Measurements from ENCODE around the gene RAB20. TPM values are rescaled to one million over a fixed set of nuclear protein-coding genes. Genes with fewer than 3 reads are reported as not detected.

The RAB20 gene
- total and polyA plus RNA-seq, 10 donors, result 19.1 to 96.4 (median 52.8) TPM

DNA sequence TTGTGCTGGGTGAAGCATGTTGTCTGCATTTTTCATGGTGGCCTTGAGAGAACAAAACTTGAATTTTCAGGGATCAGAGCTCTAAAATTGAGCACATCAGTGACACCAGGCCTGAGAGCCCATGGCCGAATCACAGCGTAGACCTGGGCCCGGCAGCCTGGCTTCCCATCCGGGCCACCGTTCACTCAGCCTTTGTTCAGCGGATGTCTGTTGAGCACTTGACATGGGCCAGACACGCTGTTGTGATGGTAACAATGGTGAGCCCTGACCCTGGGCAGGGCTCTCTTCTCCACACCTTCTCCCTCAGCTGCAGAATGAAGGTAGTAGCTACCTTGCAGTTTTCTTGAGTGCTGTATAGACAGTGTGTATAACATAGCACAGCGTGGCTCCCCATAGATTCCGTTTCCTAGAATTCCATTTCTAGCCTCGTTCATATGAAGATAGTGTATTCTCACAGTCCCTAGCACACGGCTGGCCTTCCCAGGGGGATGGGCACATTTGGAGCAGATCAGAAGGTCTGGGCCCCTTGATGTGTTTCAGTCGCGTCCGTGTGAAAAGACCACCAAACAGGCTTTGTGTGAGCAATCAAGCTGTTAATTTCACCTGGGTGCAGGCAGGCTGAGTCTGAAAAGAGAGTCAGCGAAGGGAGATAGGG, 75.3 kb downstream of the RAB20 start:
- no peak for DNase-seq
- Histone ChIP-seq H3K27me3 (replicated peaks in 1 of 7) (no peaks in the 10 kb centered on the region), H3K4me3 (no peak overlapping the region), H3K27ac (no peak overlapping the region), H3K9me3 (no peaks in the 10 kb centered on the region), H3K4me1 (no peaks in the 10 kb centered on the region), H3K36me3 (peaks cover 0 to 93% (median 26%) of the 10 kb centered on the region in 6 donors)
- TF ChIP-seq, protein P1, sequence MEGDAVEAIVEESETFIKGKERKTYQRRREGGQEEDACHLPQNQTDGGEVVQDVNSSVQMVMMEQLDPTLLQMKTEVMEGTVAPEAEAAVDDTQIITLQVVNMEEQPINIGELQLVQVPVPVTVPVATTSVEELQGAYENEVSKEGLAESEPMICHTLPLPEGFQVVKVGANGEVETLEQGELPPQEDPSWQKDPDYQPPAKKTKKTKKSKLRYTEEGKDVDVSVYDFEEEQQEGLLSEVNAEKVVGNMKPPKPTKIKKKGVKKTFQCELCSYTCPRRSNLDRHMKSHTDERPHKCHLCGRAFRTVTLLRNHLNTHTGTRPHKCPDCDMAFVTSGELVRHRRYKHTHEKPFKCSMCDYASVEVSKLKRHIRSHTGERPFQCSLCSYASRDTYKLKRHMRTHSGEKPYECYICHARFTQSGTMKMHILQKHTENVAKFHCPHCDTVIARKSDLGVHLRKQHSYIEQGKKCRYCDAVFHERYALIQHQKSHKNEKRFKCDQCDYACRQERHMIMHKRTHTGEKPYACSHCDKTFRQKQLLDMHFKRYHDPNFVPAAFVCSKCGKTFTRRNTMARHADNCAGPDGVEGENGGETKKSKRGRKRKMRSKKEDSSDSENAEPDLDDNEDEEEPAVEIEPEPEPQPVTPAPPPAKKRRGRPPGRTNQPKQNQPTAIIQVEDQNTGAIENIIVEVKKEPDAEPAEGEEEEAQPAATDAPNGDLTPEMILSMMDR (IDR thresholded peaks at IDR 0.05 in 8 of 11, conservative IDR thresholded peaks at IDR 0.05 in 3 of 11), result no peak
- TF ChIP-seq POLR2AphosphoS5 (IDR thresholded peaks at IDR 0.05) (no peak), POLR2A (IDR thresholded peaks at IDR 0.05) (no peak)
- intact Hi-C loops (cut with DNase I; ENCODE audit: low total_unique reads), result no loop called here
- WGBS, 5 donors, result 84 to 92% (median 92%) methylated on average over 15 of the region's 15 CpGs

DNA sequence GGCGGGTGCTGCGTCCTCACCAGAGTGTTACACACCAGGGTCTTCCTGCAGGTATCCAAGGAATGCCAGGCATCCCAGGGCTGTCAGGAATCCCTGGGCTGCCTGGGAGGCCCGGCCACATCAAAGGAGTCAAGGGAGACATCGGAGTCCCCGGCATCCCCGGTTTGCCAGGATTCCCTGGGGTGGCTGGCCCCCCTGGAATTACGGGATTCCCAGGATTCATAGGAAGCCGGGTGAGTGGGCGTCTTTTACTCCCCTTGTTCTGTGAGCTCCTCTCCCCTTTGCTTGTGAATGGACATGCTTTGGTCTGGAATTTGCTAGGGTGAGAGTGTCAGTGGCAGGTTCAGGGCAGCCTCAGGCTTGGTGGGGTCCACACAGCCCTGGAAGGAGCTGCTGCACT, 75.9 kb downstream of the RAB20 start:
- Histone ChIP-seq H3K27me3 (replicated peaks in 1 of 7) (no peaks in the 10 kb centered on the region), H3K4me1 (no peaks in the 10 kb centered on the region), H3K27ac (no peak overlapping the region), H3K36me3 (peaks cover 0 to 89% (median 23%) of the 10 kb centered on the region in 6 donors), H3K4me3 (no peak overlapping the region), H3K9me3 (no peaks in the 10 kb centered on the region)
- WGBS, 5 donors, result 69 to 82% (median 78%) methylated on average over 9 of the region's 9 CpGs
- TF ChIP-seq POLR2AphosphoS5 (IDR thresholded peaks at IDR 0.05) (no peak), POLR2A (IDR thresholded peaks at IDR 0.05) (no peak)
- TF ChIP-seq, protein P1 (IDR thresholded peaks at IDR 0.05 in 8 of 11, conservative IDR thresholded peaks at IDR 0.05 in 3 of 11), result no peak
- intact Hi-C loops (cut with DNase I; ENCODE audit: low total_unique reads), result no loop called here
- no peak for DNase-seq

DNA sequence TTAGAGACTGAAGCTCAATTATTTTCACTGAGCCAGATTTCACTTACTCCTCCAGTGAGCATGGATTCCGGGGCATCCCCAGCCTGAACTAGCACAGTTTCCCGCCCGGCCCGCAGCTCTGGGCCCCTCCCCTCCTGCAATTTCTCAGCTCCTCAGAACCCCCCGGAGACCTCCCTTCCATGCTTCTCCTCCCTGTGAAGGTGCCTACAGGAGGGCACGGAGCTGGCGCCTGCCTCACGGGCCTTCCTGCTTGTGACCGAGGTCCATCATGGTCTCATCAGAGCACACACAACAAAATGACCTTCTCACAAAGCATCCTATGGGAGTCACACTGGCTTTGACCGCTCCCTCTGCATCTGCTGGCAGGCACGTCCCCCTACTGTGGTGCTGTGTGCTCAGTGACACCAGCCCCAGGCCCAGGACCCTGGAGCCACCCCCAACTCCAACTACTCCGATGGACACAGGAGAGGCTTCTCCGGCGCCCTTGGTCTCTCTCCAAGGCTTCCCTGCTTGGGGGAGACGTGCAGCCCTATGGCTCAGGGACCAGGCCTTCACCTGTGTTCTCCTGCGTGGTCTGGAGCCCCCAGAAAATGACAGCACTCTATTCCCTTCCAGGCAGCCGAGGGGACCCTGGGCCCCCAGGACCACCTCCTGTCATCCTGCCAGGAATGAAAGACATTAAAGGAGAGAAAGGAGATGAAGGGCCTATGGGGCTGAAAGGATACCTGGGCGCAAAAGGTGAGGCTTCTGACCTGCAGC, 77.1 kb downstream of the RAB20 start:
- Histone ChIP-seq H3K9me3 (no peaks in the 10 kb centered on the region), H3K27ac (no peak overlapping the region), H3K27me3 (replicated peaks in 1 of 7) (no peaks in the 10 kb centered on the region), H3K4me3 (no peak overlapping the region), H3K36me3 (peaks cover 0 to 89% (median 23%) of the 10 kb centered on the region in 6 donors), H3K4me1 (no peaks in the 10 kb centered on the region)
- TF ChIP-seq POLR2AphosphoS5 (IDR thresholded peaks at IDR 0.05), result peak in 1 of 3 donors; percentile 6
- TF ChIP-seq, protein P1 (IDR thresholded peaks at IDR 0.05 in 8 of 11, conservative IDR thresholded peaks at IDR 0.05 in 3 of 11), result no peak
- 87 to 90% (median 90%) methylated on average over 16 to 18 of the region's 18 CpGs for WGBS, 5 donors
- DNase-seq, result no peak
- intact Hi-C loops (cut with DNase I; ENCODE audit: low total_unique reads), result no loop called here

DNA sequence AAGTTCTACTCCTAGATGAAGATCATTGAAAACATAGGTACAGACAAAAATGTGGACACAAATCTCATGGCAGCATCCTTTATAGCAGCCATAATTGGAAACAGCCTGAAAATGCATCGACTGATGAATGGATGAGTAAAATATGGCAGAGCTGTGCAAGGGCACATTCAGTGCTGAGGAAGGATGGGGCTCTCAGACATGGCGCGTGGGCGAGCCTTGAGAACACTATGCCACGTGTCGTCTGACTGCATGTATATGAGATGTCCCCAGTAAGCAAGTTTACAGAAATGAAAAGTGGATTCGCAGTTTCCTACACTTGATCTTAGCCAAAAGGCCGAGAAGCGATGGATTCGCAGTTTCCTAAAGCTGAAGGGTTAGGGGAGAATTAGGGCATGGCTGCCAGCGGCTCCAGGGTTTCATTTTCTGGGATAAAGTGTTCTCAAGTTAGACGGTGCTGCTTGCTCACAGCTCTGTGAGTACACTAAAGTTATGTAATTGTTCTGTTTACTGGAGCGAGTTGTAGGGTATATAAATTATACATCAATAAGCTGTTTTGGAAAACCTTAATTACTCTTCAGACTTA, 78.0 kb downstream of the RAB20 start:
- no peak overlapping the region for H3K4me3 ChIP-seq
- DNase-seq, result no peak
- H3K27ac ChIP-seq, result no peak overlapping the region
- H3K4me1 ChIP-seq, result no peaks in the 10 kb centered on the region
- no peaks in the 10 kb centered on the region for H3K27me3 ChIP-seq (replicated peaks in 1 of 7)
- TF ChIP-seq POLR2AphosphoS5 (IDR thresholded peaks at IDR 0.05), result no peak
- no peak for TF ChIP-seq POLR2A (IDR thresholded peaks at IDR 0.05)
- TF ChIP-seq, protein P1 (IDR thresholded peaks at IDR 0.05 in 8 of 11, conservative IDR thresholded peaks at IDR 0.05 in 3 of 11), result no peak
- H3K36me3 ChIP-seq, result peaks cover 0 to 89% (median 21%) of the 10 kb centered on the region in 6 donors
- no peaks in the 10 kb centered on the region for H3K9me3 ChIP-seq
- intact Hi-C loops (cut with DNase I; ENCODE audit: low total_unique reads), result no loop called here
- WGBS, 5 donors, result 82 to 91% (median 86%) methylated on average over 13 of the region's 13 CpGs

All from spleen (tissue), 11 donors.